ENCODE data around the gene SRRD. TPM values are rescaled to one million over a fixed set of nuclear protein-coding genes. Genes with fewer than 3 reads are reported as not detected.

SRRD gene
- total RNA-seq, 2 experiments from 2014 or later: 24.8 to 26.3 TPM

GRCh38 chr22:26448941-26449340, 34.7 kb upstream of the SRRD start:
- intact Hi-C loops (cut with micrococcal nuclease): no loop called here
- ATAC-seq (no peak), DNase-seq (no peak)
- no peak overlapping the region for H3K4me3 Mint-ChIP-seq
- no peaks in the 10 kb centered on the region for H3K9me3 Mint-ChIP-seq
- no peaks in the 10 kb centered on the region for H3K27me3 Mint-ChIP-seq
- POLR2A ChIA-PET: interaction anchor here (1.1 kb wide), 1 partner anchor 11 kb away, joined by 4 read pairs; no protein-coding TSS in a partner anchor
- no peak overlapping the region for H3K27ac Mint-ChIP-seq
- peaks cover 17% of the 10 kb centered on the region for H3K36me3 Mint-ChIP-seq (ENCODE audit: low read depth)
- CTCF ChIA-PET: interaction anchor here (0.9 to 2.2 kb wide), 2 partner anchors 14 to 51 kb away, joined by 5 to 7 read pairs; no protein-coding TSS in a partner anchor
- TF ChIP-seq, protein P1, sequence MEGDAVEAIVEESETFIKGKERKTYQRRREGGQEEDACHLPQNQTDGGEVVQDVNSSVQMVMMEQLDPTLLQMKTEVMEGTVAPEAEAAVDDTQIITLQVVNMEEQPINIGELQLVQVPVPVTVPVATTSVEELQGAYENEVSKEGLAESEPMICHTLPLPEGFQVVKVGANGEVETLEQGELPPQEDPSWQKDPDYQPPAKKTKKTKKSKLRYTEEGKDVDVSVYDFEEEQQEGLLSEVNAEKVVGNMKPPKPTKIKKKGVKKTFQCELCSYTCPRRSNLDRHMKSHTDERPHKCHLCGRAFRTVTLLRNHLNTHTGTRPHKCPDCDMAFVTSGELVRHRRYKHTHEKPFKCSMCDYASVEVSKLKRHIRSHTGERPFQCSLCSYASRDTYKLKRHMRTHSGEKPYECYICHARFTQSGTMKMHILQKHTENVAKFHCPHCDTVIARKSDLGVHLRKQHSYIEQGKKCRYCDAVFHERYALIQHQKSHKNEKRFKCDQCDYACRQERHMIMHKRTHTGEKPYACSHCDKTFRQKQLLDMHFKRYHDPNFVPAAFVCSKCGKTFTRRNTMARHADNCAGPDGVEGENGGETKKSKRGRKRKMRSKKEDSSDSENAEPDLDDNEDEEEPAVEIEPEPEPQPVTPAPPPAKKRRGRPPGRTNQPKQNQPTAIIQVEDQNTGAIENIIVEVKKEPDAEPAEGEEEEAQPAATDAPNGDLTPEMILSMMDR (IDR thresholded peaks at IDR 0.05): no peak
- H3K4me1 Mint-ChIP-seq (ENCODE audit: low read depth): no peaks in the 10 kb centered on the region

DNA sequence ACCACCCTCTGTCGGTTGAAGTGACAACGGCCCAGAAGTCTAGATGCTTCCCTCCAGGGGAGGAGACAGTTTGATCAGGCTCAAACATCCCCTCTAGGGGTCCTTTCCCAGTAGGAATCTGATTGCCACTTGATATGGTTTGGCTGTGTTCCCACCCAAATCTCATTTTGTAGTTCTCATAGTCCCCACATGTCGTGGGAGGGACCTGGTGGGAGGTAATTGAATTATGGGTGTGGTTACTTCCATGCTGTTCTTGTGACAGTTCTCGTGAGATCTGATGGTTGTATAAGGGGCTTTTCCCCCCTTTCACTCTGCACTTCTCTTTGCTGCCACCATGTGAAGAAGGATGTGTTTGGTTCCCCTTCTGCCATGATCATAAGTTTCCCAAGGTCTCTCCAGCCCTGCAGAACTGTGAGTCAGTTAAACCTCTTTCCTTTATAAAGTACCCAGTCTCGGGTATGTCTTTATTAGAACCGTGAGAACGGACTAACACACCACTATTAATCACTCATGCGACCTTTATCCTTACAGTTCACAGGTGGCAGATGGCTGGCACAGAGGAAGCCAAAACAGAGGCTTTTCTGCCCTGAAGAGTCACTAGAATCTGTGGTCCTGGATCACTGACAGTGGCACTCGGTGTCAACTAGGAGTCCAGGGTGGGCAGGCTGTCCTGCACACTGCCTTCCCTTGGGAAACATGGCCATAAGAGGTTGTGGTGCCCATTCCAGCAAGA, 33.1 kb upstream of the SRRD start:
- Mint-ChIP-seq H3K36me3 (ENCODE audit: low read depth) (peaks cover 17% of the 10 kb centered on the region), H3K9me3 (no peaks in the 10 kb centered on the region), H3K27ac (no peak overlapping the region), H3K4me1 (ENCODE audit: low read depth) (no peaks in the 10 kb centered on the region), H3K4me3 (no peak overlapping the region), H3K27me3 (no peaks in the 10 kb centered on the region)
- POLR2A ChIA-PET: interaction anchor here (1.6 kb wide), 1 partner anchor 10 kb away, joined by 4 read pairs; no protein-coding TSS in a partner anchor
- CTCF ChIA-PET: interaction anchor here (2.2 kb wide), 1 partner anchor 16 kb away, joined by 7 read pairs; no protein-coding TSS in a partner anchor
- TF ChIP-seq, protein P1 (IDR thresholded peaks at IDR 0.05): no peak
- intact Hi-C loops (cut with micrococcal nuclease): no loop called here
- DNase-seq (no peak), ATAC-seq (no peak)

- peaks cover 22% of the 10 kb centered on the region for H3K36me3 Mint-ChIP-seq (ENCODE audit: low read depth)
- no peaks in the 10 kb centered on the region for H3K4me1 Mint-ChIP-seq (ENCODE audit: low read depth)
Measured at GRCh38 chr22:26452236-26453016, 31.3 kb upstream of the SRRD start.

DNA sequence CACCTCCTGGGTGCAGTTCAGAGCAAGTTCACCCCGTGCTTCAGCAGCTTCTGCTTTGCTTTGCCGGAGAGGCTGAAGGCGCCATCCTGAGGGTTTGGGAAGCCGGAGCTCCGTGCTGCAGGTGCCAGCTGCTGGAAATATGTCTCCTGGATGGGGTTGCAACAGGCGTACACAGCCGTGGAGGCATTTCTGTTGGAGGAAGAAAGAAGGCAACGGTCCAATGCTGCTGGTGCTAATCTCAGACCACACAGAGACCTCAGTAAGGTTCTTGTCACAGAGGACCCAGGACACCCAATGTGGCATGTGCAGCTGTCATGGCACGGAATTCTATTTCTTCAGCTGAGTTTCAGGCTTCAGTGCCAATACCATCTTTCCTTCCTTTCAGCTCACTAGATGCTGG, 30.5 kb upstream of the SRRD start:
- H3K27ac Mint-ChIP-seq: no peak overlapping the region
- TF ChIP-seq, protein P1 (IDR thresholded peaks at IDR 0.05): no peak
- no peaks in the 10 kb centered on the region for H3K27me3 Mint-ChIP-seq
- intact Hi-C loops (cut with micrococcal nuclease): no loop called here
- H3K9me3 Mint-ChIP-seq: no peaks in the 10 kb centered on the region
- CTCF ChIA-PET: interaction anchor here (1.0 to 1.6 kb wide), 2 partner anchors 9 to 89 kb away, joined by 4 to 6 read pairs; no protein-coding TSS in a partner anchor
- no peak overlapping the region for H3K4me3 Mint-ChIP-seq
- DNase-seq (no peak), ATAC-seq (no peak)
- no peaks in the 10 kb centered on the region for H3K4me1 Mint-ChIP-seq (ENCODE audit: low read depth)
- peaks cover 25% of the 10 kb centered on the region for H3K36me3 Mint-ChIP-seq (ENCODE audit: low read depth)
- POLR2A ChIA-PET: interaction anchor here (1.3 kb wide), 1 partner anchor 22 kb away, joined by 4 read pairs; no protein-coding TSS in a partner anchor

More at GRCh38 chr22:26452236-26453016, 31.3 kb upstream of the SRRD start:
- intact Hi-C loops (cut with micrococcal nuclease): no loop called here
- Mint-ChIP-seq H3K4me3 (no peak overlapping the region), H3K27ac (no peak overlapping the region), H3K9me3 (no peaks in the 10 kb centered on the region), H3K27me3 (no peaks in the 10 kb centered on the region)
- ATAC-seq (no peak), DNase-seq (no peak)
- CTCF ChIA-PET: interaction anchor here (0.7 to 1.6 kb wide), 3 partner anchors 8 to 88 kb away, joined by 3 to 6 read pairs (median 4); no protein-coding TSS in a partner anchor
- TF ChIP-seq, protein P1 (IDR thresholded peaks at IDR 0.05): no peak
- POLR2A ChIA-PET: interaction anchor here (0.8 to 1.6 kb wide), 3 partner anchors 9 to 50 kb away, joined by 3 to 4 read pairs (median 4); no protein-coding TSS in a partner anchor

Measured in activated CD8-positive, alpha-beta T cell treated with anti-CD3 and anti-CD28 coated beads for 36 hours (primary cell).